Prostate gland (tissue), 2 donors: Measurements from ENCODE around the gene CCDC63.

Experiments used
- CTCF ChIP-seq, 4 experiments: fragments of 200-600 bp in 2 of 4; fragments of 450-650 bp in 2 of 4; sonication (generic) in 2 of 4; IDR thresholded peaks; 1 replicate in 3 of 4; 2 replicates in 1 of 4; pipeline ENCODE4 v1.5.1; 2016 to 2019; ENCODE audit warnings: antibody characterized with exemption in 4 of 4, mild to moderate bottlenecking in 2 of 4, moderate library complexity in 2 of 4
- POLR2A ChIP-seq: fragments of 450-650 bp; IDR thresholded peaks from one replicate; pipeline ENCODE4 v1.6.1; 2016; ENCODE audit warnings: antibody characterized with exemption, mild to moderate bottlenecking

GRCh38 chr12:110849221-110849620, 2.4 kb downstream of the CCDC63 start:
- TF ChIP-seq CTCF (IDR thresholded peaks at IDR 0.05) (no peak), POLR2A (no peak)
